Keratinocyte (primary cell): ENCODE data around the gene TRPV4. TPM values are rescaled to one million over a fixed set of nuclear protein-coding genes. Genes with fewer than 3 reads are reported as not detected.

ENCODE experiments used
- DNase-seq: peaks from one replicate; pipeline ENCODE4 v3.0.0-alpha.2; 2011; ENCODE audit warnings: low read depth, missing footprints, low spot score
- FAIRE-seq: peaks from 2 replicates; lab custom pipeline; 2011; peaks lifted over from hg19 to GRCh38; lab: Jason Lieb, UNC
- H2AFZ ChIP-seq: 2 replicates; pipeline ENCODE4 v1.6.0; 2012; ENCODE audit warnings: low read length, control low read depth, inconsistent platforms; ENCODE audit not compliant: control insufficient read depth
- H3K27ac ChIP-seq: 2 replicates; pipeline ENCODE4 v1.5.1; 2011; ENCODE audit warnings: low read length; ENCODE audit not compliant: control insufficient read depth, insufficient read depth
- H3K27me3 ChIP-seq: 3 replicates; pipeline ENCODE4 v1.6.0; 2011; ENCODE audit warnings: low read length; ENCODE audit not compliant: control insufficient read depth, insufficient read depth; ENCODE audit errors: extremely low read depth
- H3K36me3 ChIP-seq, 2 experiments: 2 replicates in 1 of 2; 3 replicates in 1 of 2; pipeline ENCODE4 v1.5.1; 2011; ENCODE audit warnings: low read length in 2 of 2, mild to moderate bottlenecking in 1 of 2; ENCODE audit not compliant: control insufficient read depth in 2 of 2, insufficient read depth in 2 of 2; ENCODE audit errors: extremely low read depth in 1 of 2
- H3K4me1 ChIP-seq: 3 replicates; pipeline ENCODE4 v1.5.1; 2011; ENCODE audit warnings: low read length; ENCODE audit not compliant: control insufficient read depth, insufficient read depth; ENCODE audit errors: extremely low read depth
- H3K4me2 ChIP-seq: 3 replicates; pipeline ENCODE4 v1.6.0; 2011; ENCODE audit warnings: low read depth, low read length; ENCODE audit not compliant: control insufficient read depth, insufficient read depth; ENCODE audit errors: extremely low read depth
- H3K4me3 ChIP-seq, 3 experiments: fragments of 200-600 bp in 1 of 3; sonication (generic) in 1 of 3; 2 replicates in 2 of 3; 3 replicates in 1 of 3; pipeline ENCODE4 v1.5.1; 2011 to 2016; ENCODE audit warnings: low read length in 3 of 3, mild to moderate bottlenecking in 3 of 3, control low read depth in 2 of 3, inconsistent platforms in 1 of 3, low read depth in 1 of 3, mixed read lengths in 1 of 3, mixed run types in 1 of 3, moderate library complexity in 1 of 3; ENCODE audit not compliant: control insufficient read depth in 2 of 3, insufficient read depth in 2 of 3; ENCODE audit errors: extremely low read depth in 1 of 3
- H3K79me2 ChIP-seq: 2 replicates; pipeline ENCODE4 v1.6.0; 2012; ENCODE audit warnings: low read length; ENCODE audit not compliant: control insufficient read depth, insufficient read depth
- H3K9ac ChIP-seq: 3 replicates; pipeline ENCODE4 v1.6.0; 2011; ENCODE audit warnings: low read length; ENCODE audit not compliant: control insufficient read depth, insufficient read depth; ENCODE audit errors: extremely low read depth
- H3K9me1 ChIP-seq: 3 replicates; pipeline ENCODE4 v1.6.0; 2011; ENCODE audit warnings: low read length; ENCODE audit not compliant: control insufficient read depth, insufficient read depth; ENCODE audit errors: extremely low read depth
- H3K9me3 ChIP-seq: 2 replicates; pipeline ENCODE4 v1.5.1; 2012; ENCODE audit warnings: low read depth, low read length; ENCODE audit not compliant: control insufficient read depth
- H4K20me1 ChIP-seq: 3 replicates; pipeline ENCODE4 v1.6.0; 2011; ENCODE audit warnings: low read length; ENCODE audit not compliant: control insufficient read depth, insufficient read depth; ENCODE audit errors: extremely low read depth
- CTCF ChIP-seq, 3 experiments: IDR thresholded peaks in 1 of 3; conservative IDR thresholded peaks in 1 of 3; optimal IDR thresholded peaks in 1 of 3; 2 replicates in 2 of 3; 3 replicates in 1 of 3; pipeline versions ENCODE3 to v1.5.1; 2011; ENCODE audit warnings: low read length in 3 of 3, mild to moderate bottlenecking in 3 of 3, moderate library complexity in 2 of 3, control low read depth in 1 of 3, inconsistent platforms in 1 of 3; ENCODE audit not compliant: insufficient read depth in 2 of 3; ENCODE audit errors: extremely low read depth in 1 of 3
- EZH2 ChIP-seq: IDR thresholded peaks from one replicate; pipeline ENCODE4 v1.6.1; 2012; ENCODE audit warnings: inconsistent platforms, mild to moderate bottlenecking, low read length, moderate library complexity
- dilution Hi-C: fragments of 300-500 bp; cut with MboI; formaldehyde crosslinking; loops from one replicate; pipeline ENCODE4 v1.7.0; 2020; ENCODE audit warnings: low sequenced_read_pairs; ENCODE audit not compliant: extremely low pct_ligation_motif_present
- polyA plus RNA-seq, 5 experiments: library from polyadenylated mRNA; depleted of rRNA in 3 of 5; stranded (reverse) in 3 of 5; stranded (forward) in 1 of 5; unstranded in 1 of 5; fragments of >200 nt; gene quantifications; 1 replicate in 1 of 5; 2 replicates in 3 of 5; 3 replicates in 1 of 5; pipeline versions ENCODE4 v1.2.1 to v1.2.3, GENCODE V29; 2011 to 2012; ENCODE audit warnings: missing spikeins in 2 of 5, low read depth in 1 of 5, low replicate concordance in 1 of 5

TRPV4 gene
- polyA plus RNA-seq, 1 donor (not counting 4 experiments of a cell fraction or from before 2014, with no cell fraction given), result 0.46 TPM

- Histone ChIP-seq H4K20me1 (no peaks in the 10 kb centered on the region), H3K27me3 (no peaks in the 10 kb centered on the region), H2AFZ (no peak overlapping the region), H3K4me3 (no peak overlapping the region), H3K4me2 (no peak overlapping the region), H3K36me3 (no peaks in the 10 kb centered on the region), H3K4me1 (peaks cover 24% of the 10 kb centered on the region), H3K9me3 (no peaks in the 10 kb centered on the region), H3K79me2 (no peaks in the 10 kb centered on the region), H3K9ac (no peak overlapping the region), H3K27ac (no peak overlapping the region), H3K9me1 (peaks cover 2% of the 10 kb centered on the region)
- DNase-seq (no peak), FAIRE-seq (no peak)
- dilution Hi-C loops, result no loop called here
- TF ChIP-seq EZH2 (no peak), CTCF (optimal IDR thresholded peaks at IDR 0.05 in 1 of 3, IDR thresholded peaks at IDR 0.05 in 1 of 3, conservative IDR thresholded peaks at IDR 0.05 in 1 of 3; ENCODE audit: extremely low read depth in 1 of 3, insufficient read depth in 2 of 3, low read length in 3 of 3) (no peak)
These were observed 14.9 kb downstream of the TRPV4 start for GRCh38 chr12:109818253-109818652.

- TF ChIP-seq CTCF (optimal IDR thresholded peaks at IDR 0.05 in 1 of 3, IDR thresholded peaks at IDR 0.05 in 1 of 3, conservative IDR thresholded peaks at IDR 0.05 in 1 of 3; ENCODE audit: extremely low read depth in 1 of 3, insufficient read depth in 2 of 3, low read length in 3 of 3), result no peak
- TF ChIP-seq EZH2, result no peak
- no peaks in the 10 kb centered on the region for H3K9me3 ChIP-seq
- no peak overlapping the region for H3K4me3 ChIP-seq
- H2AFZ ChIP-seq, result no peak overlapping the region
- H3K27ac ChIP-seq, result no peak overlapping the region
- H3K4me2 ChIP-seq, result no peak overlapping the region
- DNase-seq, result no peak
- dilution Hi-C loops, result no loop called here
- FAIRE-seq, result no peak
- no peaks in the 10 kb centered on the region for H3K27me3 ChIP-seq
- H3K9me1 ChIP-seq, result peaks cover 2% of the 10 kb centered on the region
- no peaks in the 10 kb centered on the region for H4K20me1 ChIP-seq
- H3K79me2 ChIP-seq, result no peaks in the 10 kb centered on the region
- no peak overlapping the region for H3K9ac ChIP-seq
- H3K36me3 ChIP-seq, result no peaks in the 10 kb centered on the region
- peaks cover 24% of the 10 kb centered on the region for H3K4me1 ChIP-seq
These were observed 15.5 kb downstream of the TRPV4 start for GRCh38 chr12:109817627-109818231.
